Neural progenitor cell (in vitro differentiated cells): ENCODE data around the gene ROBO2. TPM values are rescaled to one million over a fixed set of nuclear protein-coding genes. Genes with fewer than 3 reads are reported as not detected.

ENCODE experiments used
- DNase-seq: peaks from one replicate; pipeline ENCODE4 v3.0.0-alpha.2; 2016; ENCODE audit warnings: low spot score
- H2AFZ ChIP-seq: fragments of 200-600 bp; sonication (generic); replicated peaks from 2 replicates; pipeline ENCODE4 v1.6.1; 2016; ENCODE audit warnings: antibody characterized with exemption
- H3F3A ChIP-seq: fragments of 200-600 bp; sonication (generic); 2 replicates; pipeline ENCODE4 v1.6.1; 2016; ENCODE audit warnings: antibody characterized with exemption, low read depth
- H3K27ac ChIP-seq: fragments of 200-600 bp; sonication (generic); 2 replicates; pipeline ENCODE4 v1.5.1; 2016; ENCODE audit warnings: mild to moderate bottlenecking
- H3K27me3 ChIP-seq: fragments of 200-600 bp; sonication (generic); 2 replicates; pipeline ENCODE4 v1.6.1; 2016; ENCODE audit warnings: mild to moderate bottlenecking, moderate library complexity
- H3K36me3 ChIP-seq: fragments of 200-600 bp; sonication (generic); 2 replicates; pipeline ENCODE4 v1.5.1; 2016
- H3K4me1 ChIP-seq: fragments of 200-600 bp; sonication (generic); 2 replicates; pipeline ENCODE4 v1.6.1; 2016; ENCODE audit warnings: mixed run types
- H3K4me2 ChIP-seq: fragments of 200-600 bp; sonication (generic); 2 replicates; pipeline ENCODE4 v1.6.1; 2016
- H3K4me3 ChIP-seq: fragments of 200-600 bp; sonication (generic); 2 replicates; pipeline ENCODE4 v1.5.1; 2016
- H3K79me2 ChIP-seq: fragments of 200-600 bp; sonication (generic); 2 replicates; pipeline ENCODE4 v1.6.1; 2016; ENCODE audit warnings: low read depth
- H3K9ac ChIP-seq: fragments of 200-600 bp; sonication (generic); 2 replicates; pipeline ENCODE4 v1.6.1; 2016
- H3K9me3 ChIP-seq: fragments of 200-600 bp; sonication (generic); 2 replicates; pipeline ENCODE4 v1.5.1; 2016; ENCODE audit warnings: low read depth
- H4K20me1 ChIP-seq: fragments of 200-600 bp; sonication (generic); 2 replicates; pipeline ENCODE4 v1.6.1; 2016; ENCODE audit warnings: low read depth
- H3K27ac Mint-ChIP-seq: 3 replicates; pipeline ENCODE4 v1.8.0; 2021; ENCODE audit warnings: mixed read lengths
- H3K27me3 Mint-ChIP-seq: 2 replicates; pipeline ENCODE4 v1.8.0; 2022; ENCODE audit warnings: low read depth, mild to moderate bottlenecking, inconsistent platforms, moderate library complexity, mixed read lengths; ENCODE audit not compliant: insufficient read depth
- H3K36me3 Mint-ChIP-seq: 3 replicates; pipeline ENCODE4 v1.8.0; 2021; ENCODE audit warnings: mixed read lengths
- H3K4me1 Mint-ChIP-seq: 3 replicates; pipeline ENCODE4 v1.8.0; 2021; ENCODE audit warnings: mixed read lengths
- H3K4me3 Mint-ChIP-seq: 3 replicates; pipeline ENCODE4 v1.8.0; 2021; ENCODE audit warnings: mild to moderate bottlenecking, moderate library complexity, mixed read lengths
- H3K9me3 Mint-ChIP-seq: 3 replicates; pipeline ENCODE4 v1.8.0; 2020; ENCODE audit warnings: mixed read lengths
- CTCF ChIP-seq: fragments of 200-600 bp; sonication (generic); IDR thresholded peaks from 2 replicates; pipeline ENCODE4 v1.5.1; 2017; ENCODE audit warnings: antibody characterized with exemption, mild to moderate bottlenecking
- EZH2 ChIP-seq: fragments of 200-600 bp; sonication (generic); IDR thresholded peaks from 2 replicates; pipeline ENCODE4 v1.6.1; 2017; ENCODE audit warnings: antibody characterized with exemption, mild to moderate bottlenecking, moderate library complexity
- EZH2phosphoT487 ChIP-seq: fragments of 200-600 bp; sonication (generic); IDR thresholded peaks from 2 replicates; pipeline ENCODE4 v1.6.1; 2017; ENCODE audit warnings: antibody characterized with exemption
- total RNA-seq: library from RNA; depleted of rRNA; stranded (reverse); fragments of >200 nt; gene quantifications from 2 replicates; pipeline ENCODE4 v1.2.3, GENCODE V29; 2015; ENCODE audit warnings: low replicate concordance

The ROBO2 gene
- total RNA-seq, 1 donor from 2014 or later, result 15.0 TPM

- Mint-ChIP-seq H3K4me3 (no peak overlapping the region), H3K4me1 (peaks cover 4% of the 10 kb centered on the region), H3K27ac (no peak overlapping the region), H3K9me3 (peaks cover 29% of the 10 kb centered on the region), H3K27me3 (peaks cover 3% of the 10 kb centered on the region), H3K36me3 (peaks cover 22% of the 10 kb centered on the region)
- Histone ChIP-seq H2AFZ (no peak overlapping the region), H3K27ac (no peak overlapping the region), H3K4me3 (no peak overlapping the region), H3K4me1 (peaks cover 8% of the 10 kb centered on the region), H3K9ac (no peak overlapping the region), H3K79me2 (no peaks in the 10 kb centered on the region), H3K9me3 (no peaks in the 10 kb centered on the region), H3K27me3 (no peaks in the 10 kb centered on the region), H3K4me2 (no peak overlapping the region), H3K36me3 (no peaks in the 10 kb centered on the region), H4K20me1 (no peaks in the 10 kb centered on the region), H3F3A (no peaks in the 10 kb centered on the region)
- no peak for DNase-seq
- TF ChIP-seq EZH2 (no peak), CTCF (no peak), EZH2phosphoT487 (no peak)
Observed at GRCh38 chr3:77063423-77063822, 23.5 kb downstream of the ROBO2 start.

GRCh38 chr3:77065750-77066149 lies 25.9 kb downstream of the ROBO2 start:
- Histone ChIP-seq H2AFZ (no peak overlapping the region), H3K4me3 (no peak overlapping the region), H3K9ac (no peak overlapping the region), H3K27me3 (no peaks in the 10 kb centered on the region), H3K9me3 (no peaks in the 10 kb centered on the region), H3K36me3 (no peaks in the 10 kb centered on the region), H3F3A (no peaks in the 10 kb centered on the region), H3K27ac (no peak overlapping the region), H3K79me2 (no peaks in the 10 kb centered on the region), H3K4me2 (no peak overlapping the region), H3K4me1 (peaks cover 16% of the 10 kb centered on the region), H4K20me1 (no peaks in the 10 kb centered on the region)
- DNase-seq, result no peak
- Mint-ChIP-seq H3K27me3 (no peaks in the 10 kb centered on the region), H3K36me3 (peaks cover 9% of the 10 kb centered on the region), H3K4me1 (peaks cover 6% of the 10 kb centered on the region), H3K4me3 (no peak overlapping the region), H3K9me3 (peaks cover 21% of the 10 kb centered on the region), H3K27ac (no peak overlapping the region)
- TF ChIP-seq EZH2phosphoT487 (no peak), CTCF (no peak), EZH2 (no peak)

DNA sequence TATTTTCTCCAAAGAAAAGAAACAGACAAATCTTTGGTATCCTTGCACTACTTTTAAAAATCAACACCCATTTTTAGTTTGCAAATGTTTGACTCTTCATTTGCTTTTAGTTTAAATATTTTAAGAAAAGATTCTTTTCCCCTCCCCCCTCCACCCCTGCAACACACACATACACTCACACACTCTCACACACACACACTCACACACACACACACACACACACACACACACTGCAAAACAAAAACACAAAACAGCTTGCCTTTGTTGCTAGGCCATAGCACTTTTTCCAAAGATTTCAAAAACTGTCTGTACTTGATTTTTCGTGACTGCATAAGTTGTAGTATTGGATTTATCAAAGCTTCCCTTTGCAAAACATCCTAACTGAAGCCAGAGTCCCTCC lies 26.9 kb downstream of the ROBO2 start:
- H3K36me3 Mint-ChIP-seq, result peaks cover 8% of the 10 kb centered on the region
- H3K27ac ChIP-seq, result no peak overlapping the region
- H3K4me3 ChIP-seq, result no peak overlapping the region
- H3K9me3 ChIP-seq, result no peaks in the 10 kb centered on the region
- H3K36me3 ChIP-seq, result no peaks in the 10 kb centered on the region
- no peak for TF ChIP-seq CTCF
- TF ChIP-seq EZH2, result no peak
- no peak for TF ChIP-seq EZH2phosphoT487
- no peaks in the 10 kb centered on the region for H3K79me2 ChIP-seq
- DNase-seq, result no peak
- H3F3A ChIP-seq, result no peaks in the 10 kb centered on the region
- no peaks in the 10 kb centered on the region for H4K20me1 ChIP-seq
- no peak overlapping the region for H3K27ac Mint-ChIP-seq
- peaks cover 16% of the 10 kb centered on the region for H3K4me1 ChIP-seq
- no peak overlapping the region for H2AFZ ChIP-seq
- no peak overlapping the region for H3K4me2 ChIP-seq
- H3K4me3 Mint-ChIP-seq, result no peak overlapping the region
- peaks cover 11% of the 10 kb centered on the region for H3K4me1 Mint-ChIP-seq
- no peak overlapping the region for H3K9ac ChIP-seq
- no peaks in the 10 kb centered on the region for H3K27me3 Mint-ChIP-seq
- peaks cover 19% of the 10 kb centered on the region for H3K9me3 Mint-ChIP-seq
- H3K27me3 ChIP-seq, result no peaks in the 10 kb centered on the region

- H3K27ac ChIP-seq, result no peak overlapping the region
- no peaks in the 10 kb centered on the region for H3K27me3 ChIP-seq
- no peak overlapping the region for H3K27ac Mint-ChIP-seq
- H3K9me3 Mint-ChIP-seq, result peaks cover under 1% of the 10 kb centered on the region
- peaks cover 16% of the 10 kb centered on the region for H3K4me1 ChIP-seq
- no peaks in the 10 kb centered on the region for H3K27me3 Mint-ChIP-seq
- H2AFZ ChIP-seq, result no peak overlapping the region
- H3K9ac ChIP-seq, result no peak overlapping the region
- no peak overlapping the region for H3K4me3 ChIP-seq
- no peaks in the 10 kb centered on the region for H3K36me3 ChIP-seq
- H3K4me1 Mint-ChIP-seq, result peaks cover 21% of the 10 kb centered on the region
- H3K79me2 ChIP-seq, result no peaks in the 10 kb centered on the region
- TF ChIP-seq EZH2phosphoT487 (no peak), EZH2 (no peak), CTCF (no peak)
- DNase-seq, result no peak
- H3F3A ChIP-seq, result no peaks in the 10 kb centered on the region
- no peaks in the 10 kb centered on the region for H4K20me1 ChIP-seq
- no peaks in the 10 kb centered on the region for H3K36me3 Mint-ChIP-seq
- H3K4me2 ChIP-seq, result no peak overlapping the region
- no peaks in the 10 kb centered on the region for H3K9me3 ChIP-seq
- H3K4me3 Mint-ChIP-seq, result no peak overlapping the region
Observed at GRCh38 chr3:77068808-77069207, 28.9 kb downstream of the ROBO2 start.
